Fibroblast of skin of right biceps (primary cell): ENCODE results near the gene CAMKV.
"Not testable (repeated sequence)": the region's sequence is repeated elsewhere in the genome, so short reads cannot be mapped to it uniquely, and the experiment has no call there.

Source experiments
- DNase-seq: peaks from one replicate; pipeline ENCODE4 v3.0.0-alpha.2; 2013

The CAMKV gene

GRCh38 chr3:49844464-49845183 is 25.1 kb downstream of the CAMKV start:
- DNase-seq = no peak

- no peak for DNase-seq
Measured at GRCh38 chr3:49842843-49843517, 26.7 kb downstream of the CAMKV start.

DNA sequence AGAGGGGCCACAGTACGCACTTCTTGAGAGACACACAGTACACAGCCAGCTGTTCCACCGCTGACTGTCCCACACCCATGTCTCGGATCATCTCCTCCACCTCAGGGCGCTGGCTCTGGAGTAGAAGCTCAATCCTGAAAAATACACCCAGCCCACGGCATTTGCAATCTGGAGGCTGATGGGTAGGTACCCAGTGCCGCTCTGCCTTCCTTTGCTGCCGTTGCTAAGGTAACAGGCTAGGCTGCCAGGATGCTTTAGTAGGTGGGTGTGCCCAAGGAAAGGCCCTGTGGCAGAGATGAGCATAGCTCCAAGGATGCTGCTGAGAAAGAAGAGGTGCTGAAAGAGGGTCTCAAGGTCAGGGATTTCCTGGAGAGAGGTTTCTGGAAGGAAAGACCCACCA is 27.9 kb downstream of the CAMKV start:
- no peak for DNase-seq

- peak; percentile 14 for DNase-seq
Measured at GRCh38 chr3:49841126-49841696, 28.5 kb downstream of the CAMKV start.

GRCh38 chr3:49840388-49840787 is 29.3 kb downstream of the CAMKV start:
- DNase-seq = peak; percentile 16

DNA sequence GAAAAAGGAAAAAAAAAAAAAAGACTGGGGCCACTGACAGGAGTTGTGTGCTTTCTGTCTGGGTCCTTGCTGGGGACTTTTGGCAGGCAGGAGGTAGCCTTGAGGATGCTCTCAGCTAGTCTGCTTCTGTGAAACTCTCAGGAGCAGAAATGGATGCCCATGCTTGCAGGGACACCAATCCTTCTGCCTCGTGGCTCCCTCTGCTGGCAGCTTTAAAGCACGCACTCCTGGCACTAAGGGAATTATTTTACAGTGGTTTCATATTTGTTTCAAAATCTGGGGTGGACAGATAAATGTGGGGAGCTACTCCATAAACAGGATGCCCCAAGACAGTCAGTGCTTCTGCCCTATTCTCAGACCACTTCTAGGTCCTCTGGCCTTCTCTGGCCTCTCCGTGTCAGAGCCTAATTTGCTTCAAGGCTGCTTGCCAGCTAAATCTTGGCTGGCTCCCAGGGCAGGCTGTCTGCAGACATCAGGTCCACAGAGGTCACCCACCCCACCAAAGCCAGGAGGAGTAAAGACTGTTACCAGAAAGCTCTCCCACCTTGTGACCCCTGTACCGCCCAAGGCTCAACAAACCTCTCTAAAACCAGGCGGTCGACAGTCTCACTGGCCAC is 30.4 kb downstream of the CAMKV start:
- DNase-seq = peak; percentile 73

DNA sequence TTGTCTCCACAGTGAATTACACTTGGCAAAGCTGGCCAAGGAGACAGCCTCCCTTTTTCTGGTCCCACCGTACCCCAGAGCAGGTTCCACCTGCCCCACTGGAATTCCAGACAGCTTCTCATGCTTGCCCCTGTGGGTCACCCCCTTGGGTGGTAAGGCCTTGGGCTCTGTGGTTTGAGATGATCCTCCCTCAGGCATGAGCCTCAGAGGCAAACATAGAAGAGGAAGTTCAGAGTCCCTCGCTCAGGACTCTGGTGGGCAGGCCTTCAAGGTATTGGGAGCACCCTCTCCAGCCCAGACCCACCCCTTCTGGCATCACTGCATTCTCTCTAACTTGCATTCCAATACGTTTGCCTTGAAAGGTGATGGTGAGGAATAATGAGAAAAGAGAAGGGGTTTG is 38.4 kb downstream of the CAMKV start:
- no peak for DNase-seq

GRCh38 chr3:49826016-49826415 is 43.7 kb downstream of the CAMKV start:
- no peak for DNase-seq

DNA sequence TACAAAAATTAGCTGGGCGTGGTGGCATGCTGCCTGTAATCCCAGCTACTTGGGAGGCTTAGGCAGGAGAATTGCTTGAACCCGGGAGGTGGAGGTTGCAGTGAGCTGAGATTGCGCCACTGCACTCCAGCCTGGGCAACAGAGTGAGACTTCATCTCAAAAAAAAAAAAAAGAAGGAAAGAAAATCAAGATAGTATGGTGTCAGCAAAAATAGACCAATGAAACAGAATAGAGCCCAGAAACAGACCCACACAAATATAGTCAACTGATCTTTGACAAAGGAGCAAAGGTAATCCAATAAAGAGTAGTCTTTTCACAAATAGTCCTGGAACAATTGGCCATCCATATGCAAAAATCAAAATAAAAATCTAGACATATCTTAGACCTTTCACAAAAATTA is 46.6 kb downstream of the CAMKV start:
- DNase-seq = not testable (repeated sequence)

- DNase-seq = peak; percentile 88
Measured at GRCh38 chr3:49813497-49814174, 56.1 kb downstream of the CAMKV start, which contains the start of gene UBA7. Gene UBA7, minus strand, starts transcription at chr3:49813953. Its CDS starts 166 bp downstream, at chr3:49813787.

DNA sequence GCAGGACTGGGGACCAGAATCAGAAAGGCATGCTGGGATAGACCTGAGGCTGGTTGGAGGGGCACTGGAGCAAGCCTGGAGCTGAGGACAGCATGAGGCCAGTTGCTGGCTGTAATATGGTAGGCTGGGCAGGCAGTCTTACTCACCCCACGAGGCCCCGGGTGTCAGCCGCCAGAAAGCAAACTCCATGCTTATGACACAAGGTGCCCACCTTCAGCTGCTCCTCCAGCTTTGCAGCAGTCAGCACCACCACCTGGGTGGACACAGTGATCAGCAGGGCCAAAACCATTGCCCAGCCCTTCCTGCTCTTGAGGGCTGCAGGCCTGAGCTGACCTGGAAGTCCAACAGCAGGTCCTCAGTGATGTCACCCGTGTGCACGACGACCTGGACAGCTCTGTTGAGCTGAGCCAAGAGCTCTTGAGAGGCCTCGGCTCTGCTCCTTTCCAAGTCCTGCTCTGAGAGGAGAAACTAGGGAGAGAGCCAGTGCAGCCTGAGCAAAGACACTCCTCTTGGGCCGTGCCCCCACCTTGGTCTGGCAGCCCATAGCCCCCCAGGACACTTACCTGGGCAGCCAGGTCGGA is 56.7 kb downstream of the CAMKV start:
- DNase-seq = no peak
